ENCODE measurements around the gene SNAI1. TPM values are rescaled to one million over a fixed set of nuclear protein-coding genes. Genes with fewer than 3 reads are reported as not detected.

Gene SNAI1
- total RNA-seq, 1 donor from 2014 or later, result 9.7 TPM

DNA sequence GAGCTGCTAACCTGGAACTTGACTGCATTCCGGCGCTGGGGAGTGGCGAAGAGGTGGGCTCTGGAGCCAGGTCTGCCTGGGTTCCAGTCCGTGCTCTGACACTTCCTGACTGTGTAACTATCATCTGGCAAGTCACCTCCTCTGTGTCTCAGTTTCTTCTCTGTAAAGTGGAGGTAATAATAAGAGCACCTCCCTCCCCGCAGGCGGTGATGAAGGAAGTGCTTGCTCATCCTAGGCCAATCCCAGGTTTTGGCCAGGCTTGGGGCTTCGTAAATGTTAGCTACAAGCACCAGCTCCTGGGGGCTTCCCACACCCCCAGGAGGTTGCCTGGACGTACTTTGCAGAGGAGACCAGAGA lies 32.8 kb downstream of the SNAI1 start:
- H3K4me3 Mint-ChIP-seq, result peak overlapping the region; percentile 28
- H3K9me3 Mint-ChIP-seq, result no peaks in the 10 kb centered on the region
- TF ChIP-seq, protein P1, sequence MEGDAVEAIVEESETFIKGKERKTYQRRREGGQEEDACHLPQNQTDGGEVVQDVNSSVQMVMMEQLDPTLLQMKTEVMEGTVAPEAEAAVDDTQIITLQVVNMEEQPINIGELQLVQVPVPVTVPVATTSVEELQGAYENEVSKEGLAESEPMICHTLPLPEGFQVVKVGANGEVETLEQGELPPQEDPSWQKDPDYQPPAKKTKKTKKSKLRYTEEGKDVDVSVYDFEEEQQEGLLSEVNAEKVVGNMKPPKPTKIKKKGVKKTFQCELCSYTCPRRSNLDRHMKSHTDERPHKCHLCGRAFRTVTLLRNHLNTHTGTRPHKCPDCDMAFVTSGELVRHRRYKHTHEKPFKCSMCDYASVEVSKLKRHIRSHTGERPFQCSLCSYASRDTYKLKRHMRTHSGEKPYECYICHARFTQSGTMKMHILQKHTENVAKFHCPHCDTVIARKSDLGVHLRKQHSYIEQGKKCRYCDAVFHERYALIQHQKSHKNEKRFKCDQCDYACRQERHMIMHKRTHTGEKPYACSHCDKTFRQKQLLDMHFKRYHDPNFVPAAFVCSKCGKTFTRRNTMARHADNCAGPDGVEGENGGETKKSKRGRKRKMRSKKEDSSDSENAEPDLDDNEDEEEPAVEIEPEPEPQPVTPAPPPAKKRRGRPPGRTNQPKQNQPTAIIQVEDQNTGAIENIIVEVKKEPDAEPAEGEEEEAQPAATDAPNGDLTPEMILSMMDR (IDR thresholded peaks at IDR 0.05; ENCODE audit: unreplicated experiment), result no peak
- peaks cover 28% of the 10 kb centered on the region for H3K4me1 Mint-ChIP-seq
- H3K36me3 Mint-ChIP-seq, result no peaks in the 10 kb centered on the region
- no peak for DNase-seq (ENCODE audit: low spot score in 2 of 2, unreplicated experiment in 2 of 2)
- H3K27me3 Mint-ChIP-seq (ENCODE audit: low read depth), result no peaks in the 10 kb centered on the region
- peak overlapping the region; percentile 61 for H3K27ac Mint-ChIP-seq

DNA sequence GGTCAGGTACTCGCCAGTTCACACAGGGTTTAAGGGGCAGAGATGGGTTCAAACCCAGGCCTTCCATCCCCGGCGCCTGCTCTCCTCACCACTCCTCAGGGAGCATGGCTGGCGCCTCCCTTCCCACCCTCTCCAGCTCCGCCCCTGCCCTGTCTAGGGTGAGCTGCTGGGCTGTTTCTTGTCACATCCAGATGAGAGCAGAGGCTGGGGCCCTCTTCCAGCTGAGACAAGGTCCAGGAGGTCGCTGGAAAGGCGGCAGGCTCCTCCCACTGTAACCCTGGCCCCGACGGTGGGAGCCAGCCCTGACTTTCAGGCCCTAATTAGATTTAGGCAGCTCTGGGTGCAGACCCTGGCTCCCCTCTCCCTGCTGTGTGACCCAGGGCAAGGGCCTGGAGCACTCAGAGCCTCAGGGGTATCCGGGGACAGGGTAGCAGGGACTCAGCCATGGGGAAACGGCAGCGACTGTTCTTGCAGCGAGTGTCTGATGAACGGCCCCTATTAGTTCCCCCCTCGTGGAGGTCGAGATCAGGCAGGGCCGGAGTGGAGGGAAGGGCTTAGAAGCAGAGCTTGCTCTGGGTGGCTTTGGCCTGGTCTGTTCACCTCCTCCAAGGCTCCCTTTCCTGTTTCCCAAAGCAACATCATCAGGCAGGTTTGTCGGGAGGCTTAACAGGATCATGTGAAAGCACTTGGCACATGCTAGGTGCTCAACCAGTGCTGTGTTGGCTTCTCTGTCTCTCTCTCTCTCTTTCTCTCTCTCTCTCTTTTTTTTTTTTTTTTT lies 33.4 kb downstream of the SNAI1 start:
- Mint-ChIP-seq H3K4me1 (peaks cover 28% of the 10 kb centered on the region), H3K4me3 (no peak overlapping the region), H3K9me3 (no peaks in the 10 kb centered on the region), H3K27ac (peak overlapping the region; percentile 61), H3K36me3 (no peaks in the 10 kb centered on the region), H3K27me3 (ENCODE audit: low read depth) (no peaks in the 10 kb centered on the region)
- TF ChIP-seq, protein P1 (IDR thresholded peaks at IDR 0.05; ENCODE audit: unreplicated experiment), result no peak
- DNase-seq (ENCODE audit: low spot score in 2 of 2, unreplicated experiment in 2 of 2), result no peak

DNA sequence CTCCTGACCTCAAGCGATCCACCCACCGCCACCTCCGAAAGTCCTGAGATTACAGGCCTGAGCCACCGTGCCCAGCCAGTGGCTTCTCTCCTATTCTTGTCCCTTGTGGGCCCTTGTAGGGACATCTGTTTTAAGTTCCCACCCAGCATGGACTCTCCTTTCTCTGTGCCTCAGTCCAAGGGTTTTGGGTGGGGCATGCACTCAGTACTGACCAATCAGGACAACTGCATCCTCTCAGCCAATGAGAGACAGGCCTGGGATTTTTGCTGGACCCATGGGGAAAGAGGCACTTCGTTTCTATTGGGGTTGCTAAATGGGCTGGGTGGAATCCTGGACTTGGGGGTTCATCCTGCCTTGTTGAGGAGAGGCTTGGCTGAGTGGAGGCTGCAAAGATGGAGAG lies 34.4 kb downstream of the SNAI1 start:
- H3K27me3 Mint-ChIP-seq (ENCODE audit: low read depth), result no peaks in the 10 kb centered on the region
- TF ChIP-seq, protein P1 (IDR thresholded peaks at IDR 0.05; ENCODE audit: unreplicated experiment), result no peak
- H3K27ac Mint-ChIP-seq, result peak overlapping the region; percentile 12
- peaks cover 28% of the 10 kb centered on the region for H3K4me1 Mint-ChIP-seq
- no peaks in the 10 kb centered on the region for H3K9me3 Mint-ChIP-seq
- DNase-seq (ENCODE audit: low spot score in 2 of 2, unreplicated experiment in 2 of 2), result no peak
- no peaks in the 10 kb centered on the region for H3K36me3 Mint-ChIP-seq
- no peak overlapping the region for H3K4me3 Mint-ChIP-seq

DNA sequence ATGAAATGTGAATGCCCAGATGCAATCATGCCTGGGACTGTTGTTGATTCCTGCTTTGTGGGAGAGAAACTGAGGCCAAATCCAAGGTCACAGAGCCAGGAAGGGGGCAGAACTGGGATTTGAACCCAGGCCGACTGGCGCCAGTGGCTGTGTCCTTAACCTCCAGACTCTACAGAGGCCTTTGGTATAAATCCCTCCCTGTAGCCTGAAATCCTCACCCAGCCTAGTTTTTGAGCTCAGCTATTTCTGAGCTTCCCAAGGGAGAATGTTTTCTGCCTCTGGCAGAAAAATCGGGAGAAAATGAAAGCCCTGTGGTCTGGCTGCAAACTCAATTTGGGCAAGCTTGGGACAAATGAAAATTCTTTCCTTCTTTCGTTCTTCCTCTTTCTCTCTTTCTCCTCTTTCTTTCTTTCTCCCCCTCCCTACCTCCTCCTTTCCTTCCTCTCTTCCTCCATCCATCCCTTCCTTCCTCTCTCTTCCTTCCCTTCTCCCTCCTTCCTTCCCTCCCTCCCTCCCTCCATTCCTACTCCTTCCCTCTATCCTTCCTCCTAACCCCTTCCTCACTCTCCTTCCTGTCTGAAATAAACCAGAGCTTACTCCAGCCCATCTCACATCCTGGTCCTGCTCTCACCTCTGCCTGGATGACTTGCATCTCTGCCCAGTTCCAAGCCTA lies 34.9 kb downstream of the SNAI1 start:
- Mint-ChIP-seq H3K4me1 (peaks cover 23% of the 10 kb centered on the region), H3K4me3 (no peak overlapping the region), H3K36me3 (no peaks in the 10 kb centered on the region), H3K9me3 (no peaks in the 10 kb centered on the region), H3K27ac (peak overlapping the region; percentile 12), H3K27me3 (ENCODE audit: low read depth) (no peaks in the 10 kb centered on the region)
- TF ChIP-seq, protein P1 (IDR thresholded peaks at IDR 0.05; ENCODE audit: unreplicated experiment), result no peak
- DNase-seq (ENCODE audit: low spot score in 2 of 2, unreplicated experiment in 2 of 2), result no peak

DNA sequence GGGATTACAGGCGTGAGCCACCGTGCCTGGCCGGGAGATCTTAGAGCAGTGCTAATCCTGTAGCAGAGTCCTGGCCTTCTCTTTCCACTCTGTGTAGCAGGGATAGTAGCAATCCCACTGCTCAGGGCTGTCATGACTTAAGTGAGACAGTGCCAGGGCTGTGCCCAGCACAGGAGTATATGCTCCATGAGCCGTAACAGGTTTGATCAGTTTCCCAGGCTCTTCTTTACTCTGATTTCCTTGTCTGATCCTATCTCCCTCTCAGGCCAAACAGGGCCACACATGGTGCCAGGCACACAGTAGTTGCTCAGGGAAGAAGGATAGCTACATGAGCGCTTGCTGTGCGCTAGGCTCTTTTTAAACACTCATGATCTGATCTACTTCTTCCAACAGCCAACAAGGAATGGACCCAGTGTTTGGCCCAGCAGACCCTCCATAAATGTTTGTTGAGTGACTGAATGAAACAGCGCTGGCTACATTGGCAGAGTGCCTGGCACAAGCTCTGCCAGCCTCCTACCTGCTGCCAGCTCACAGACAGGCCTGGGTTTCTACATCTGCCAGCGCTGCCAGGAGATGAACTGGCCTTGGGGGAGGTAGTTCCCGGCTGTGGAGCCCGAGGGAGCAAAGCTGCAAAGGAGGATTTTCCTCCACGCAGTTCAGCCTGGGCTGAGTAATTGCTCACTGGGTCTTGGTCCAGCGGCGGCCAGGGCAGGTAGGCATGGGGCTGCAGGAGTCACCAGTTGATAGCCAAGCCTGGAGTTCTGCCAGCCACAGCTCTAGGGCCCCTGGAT lies 36.9 kb downstream of the SNAI1 start:
- DNase-seq (ENCODE audit: low spot score in 2 of 2, unreplicated experiment in 2 of 2), result no peak
- Mint-ChIP-seq H3K4me1 (peaks cover 13% of the 10 kb centered on the region), H3K27ac (no peak overlapping the region), H3K36me3 (no peaks in the 10 kb centered on the region), H3K9me3 (no peaks in the 10 kb centered on the region), H3K4me3 (no peak overlapping the region), H3K27me3 (ENCODE audit: low read depth) (no peaks in the 10 kb centered on the region)
- TF ChIP-seq, protein P1 (IDR thresholded peaks at IDR 0.05; ENCODE audit: unreplicated experiment), result no peak
